ENCODE measurements around the gene SELP.

DNA sequence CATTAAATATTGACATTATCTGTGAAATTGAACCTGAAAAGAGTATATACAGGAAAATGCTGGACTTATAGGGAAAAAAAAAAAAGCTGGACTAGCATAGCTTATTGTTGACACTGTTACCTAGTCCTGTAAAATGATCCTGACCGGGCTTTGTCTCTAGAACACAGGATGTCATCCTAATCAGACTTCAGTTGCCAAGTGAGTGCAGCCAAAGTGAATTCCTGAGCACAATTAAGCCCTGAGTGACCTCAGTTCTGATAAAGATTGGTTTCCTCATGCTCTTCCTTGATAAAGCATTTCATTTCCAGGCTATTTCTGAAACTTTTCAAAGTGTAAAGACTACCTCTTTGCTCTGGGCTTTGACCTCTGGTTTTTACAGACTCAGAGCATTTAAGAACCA is 19.8 kb downstream of the SELP start:
- TF ChIP-seq, protein P1, sequence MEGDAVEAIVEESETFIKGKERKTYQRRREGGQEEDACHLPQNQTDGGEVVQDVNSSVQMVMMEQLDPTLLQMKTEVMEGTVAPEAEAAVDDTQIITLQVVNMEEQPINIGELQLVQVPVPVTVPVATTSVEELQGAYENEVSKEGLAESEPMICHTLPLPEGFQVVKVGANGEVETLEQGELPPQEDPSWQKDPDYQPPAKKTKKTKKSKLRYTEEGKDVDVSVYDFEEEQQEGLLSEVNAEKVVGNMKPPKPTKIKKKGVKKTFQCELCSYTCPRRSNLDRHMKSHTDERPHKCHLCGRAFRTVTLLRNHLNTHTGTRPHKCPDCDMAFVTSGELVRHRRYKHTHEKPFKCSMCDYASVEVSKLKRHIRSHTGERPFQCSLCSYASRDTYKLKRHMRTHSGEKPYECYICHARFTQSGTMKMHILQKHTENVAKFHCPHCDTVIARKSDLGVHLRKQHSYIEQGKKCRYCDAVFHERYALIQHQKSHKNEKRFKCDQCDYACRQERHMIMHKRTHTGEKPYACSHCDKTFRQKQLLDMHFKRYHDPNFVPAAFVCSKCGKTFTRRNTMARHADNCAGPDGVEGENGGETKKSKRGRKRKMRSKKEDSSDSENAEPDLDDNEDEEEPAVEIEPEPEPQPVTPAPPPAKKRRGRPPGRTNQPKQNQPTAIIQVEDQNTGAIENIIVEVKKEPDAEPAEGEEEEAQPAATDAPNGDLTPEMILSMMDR (IDR thresholded peaks at IDR 0.05; ENCODE audit: low read depth, low read length): no peak
- TF ChIP-seq EZH2phosphoT487 (IDR thresholded peaks at IDR 0.05; ENCODE audit: low read depth): no peak
